GM12873 (cell line): Measurements from ENCODE around the gene ASPDH.

ENCODE experiments used
- CTCF ChIP-seq: IDR thresholded peaks from 2 replicates; pipeline ENCODE4 v1.5.1; 2012; ENCODE audit warnings: low read depth, mild to moderate bottlenecking, moderate library complexity, low read length, control low read depth; ENCODE audit not compliant: insufficient read depth; ENCODE audit errors: missing control alignments

ASPDH gene

DNA sequence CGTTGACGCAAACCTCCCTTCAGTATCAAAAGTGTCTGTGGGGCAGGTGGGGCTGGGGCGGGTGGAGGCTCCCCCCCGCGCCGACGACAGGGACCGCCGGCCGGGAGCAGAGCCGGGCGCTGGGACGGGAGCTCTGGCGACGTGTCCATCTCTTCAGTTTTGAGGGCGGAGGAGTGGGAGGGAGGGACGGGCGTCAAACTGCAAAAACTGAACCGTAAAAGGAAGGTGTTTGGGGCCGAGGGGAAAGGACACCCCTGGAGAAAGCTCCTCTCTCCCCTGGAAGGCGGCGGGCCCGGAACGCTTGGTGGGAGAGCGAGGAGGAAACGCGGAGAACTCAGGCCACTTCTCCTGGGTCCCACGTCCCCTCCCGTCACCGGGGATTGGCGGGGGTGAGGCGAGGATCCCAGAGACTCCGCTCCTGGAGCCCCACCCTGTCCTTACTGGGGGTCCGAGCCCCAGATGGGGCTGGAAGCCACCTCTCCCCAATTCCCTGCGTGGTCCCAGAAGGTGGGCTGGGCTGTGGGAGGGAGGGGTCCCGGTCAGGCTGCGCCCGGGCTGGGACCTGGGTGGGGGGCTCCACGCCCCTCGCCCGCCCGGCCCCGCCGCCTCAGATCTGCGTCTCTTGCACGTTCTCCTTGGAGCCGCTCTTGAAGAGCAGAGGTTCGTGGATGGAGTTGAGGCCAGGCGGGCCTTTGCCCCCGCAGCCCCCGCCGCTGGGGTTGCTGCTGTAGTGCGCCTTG lies 3.4 kb upstream of the ASPDH start:
- TF ChIP-seq CTCF = no peak

- no peak for TF ChIP-seq CTCF
Measured at GRCh38 chr19:50516456-50516855, 2.7 kb upstream of the ASPDH start.

DNA sequence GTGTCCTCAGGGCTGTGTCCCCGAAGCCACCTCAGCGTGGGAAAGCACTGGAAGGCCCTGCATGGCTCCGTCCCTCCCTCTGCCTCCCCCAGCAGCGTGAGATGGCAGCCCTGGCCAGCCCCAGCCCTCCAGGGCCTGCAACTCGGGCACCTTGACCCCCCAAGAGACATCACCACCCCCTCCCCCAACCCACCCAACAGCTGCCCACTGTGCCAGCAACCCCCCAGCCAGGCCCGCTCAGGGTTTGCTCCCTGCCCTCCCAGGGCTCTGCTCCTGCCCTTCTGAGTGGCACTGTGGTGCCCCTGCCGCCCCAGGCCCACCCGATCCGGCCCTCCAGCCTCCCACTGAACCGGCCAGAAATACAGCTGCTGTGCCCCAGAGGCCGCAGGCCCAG lies 1.5 kb upstream of the ASPDH start:
- TF ChIP-seq CTCF = no peak

- TF ChIP-seq CTCF = no peak
Measured at GRCh38 chr19:50514346-50515167, 844 bp upstream of the ASPDH start.

GRCh38 chr19:50512999-50513745 lies 541 bp downstream of the ASPDH start:
- no peak for TF ChIP-seq CTCF

DNA sequence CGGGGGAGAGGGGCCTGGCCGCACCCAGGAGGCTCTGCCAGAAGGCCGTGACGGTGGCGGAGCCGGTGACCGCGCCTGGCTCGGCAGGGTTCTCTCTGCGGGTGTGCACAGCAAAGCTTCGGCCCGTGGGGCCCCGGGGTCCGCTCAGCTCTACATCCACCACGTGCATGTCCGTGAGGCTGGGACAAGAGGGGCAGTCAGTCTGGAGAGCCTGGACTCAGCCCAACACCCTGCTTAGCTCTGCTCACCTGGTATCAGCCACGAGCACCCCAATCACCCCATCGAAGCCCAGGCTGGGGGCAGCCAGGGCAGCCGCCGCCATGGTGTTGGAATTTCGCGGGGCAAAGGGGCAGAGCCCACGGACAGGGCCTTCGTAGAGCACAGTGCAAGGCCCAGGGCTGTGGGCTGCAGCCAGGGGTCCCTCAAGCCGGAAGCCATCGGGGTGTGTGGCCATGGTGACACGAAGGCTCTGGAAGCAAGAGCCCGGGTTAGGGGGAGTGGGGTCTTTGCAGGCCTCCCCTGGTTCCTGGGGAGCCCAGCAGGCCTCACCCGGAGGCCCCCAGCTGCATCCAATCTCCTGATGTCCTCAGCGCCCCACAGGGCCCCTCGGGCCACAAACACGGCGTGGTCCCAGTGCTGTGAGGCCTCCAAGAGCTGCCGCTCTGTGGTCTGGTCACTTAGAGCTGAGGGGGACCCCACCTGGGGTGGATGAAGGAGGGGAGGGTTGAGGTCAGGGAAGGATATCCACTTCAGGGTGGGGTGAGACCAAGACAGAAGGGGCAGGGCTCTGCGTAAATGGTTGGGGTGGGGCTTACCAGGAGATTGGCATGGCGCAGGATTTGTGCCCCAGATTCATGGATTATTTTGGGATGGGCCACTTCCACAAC lies 1.4 kb downstream of the ASPDH start:
- TF ChIP-seq CTCF = no peak
